Upper lobe of right lung (tissue), 1 donor: ENCODE results near the gene UBL3. TPM values are rescaled to one million over a fixed set of nuclear protein-coding genes. Genes with fewer than 3 reads are reported as not detected.

Source experiments
- ATAC-seq: fragments of 200-7000 bp; cut with Tn5 transposase; one replicate; pipeline ENCODE4 v1.9.1; 2020; ENCODE audit warnings: mild to moderate bottlenecking, moderate library complexity
- DNase-seq: peaks from one replicate; pipeline ENCODE4 v3.0.0-alpha.2; 2020
- H3K27ac ChIP-seq: fragments of 200-600 bp; one replicate; pipeline ENCODE4 v1.8.0; 2022
- H3K27me3 ChIP-seq: fragments of 200-600 bp; one replicate; pipeline ENCODE4 v1.8.0; 2022; ENCODE audit warnings: mild to moderate bottlenecking
- H3K36me3 ChIP-seq: fragments of 200-600 bp; one replicate; pipeline ENCODE4 v1.8.0; 2022
- H3K4me1 ChIP-seq: fragments of 200-600 bp; one replicate; pipeline ENCODE4 v1.8.0; 2022
- H3K4me3 ChIP-seq: fragments of 200-600 bp; one replicate; pipeline ENCODE4 v1.8.0; 2022; ENCODE audit warnings: mild to moderate bottlenecking
- H3K9me3 ChIP-seq: fragments of 200-600 bp; one replicate; pipeline ENCODE4 v1.8.0; 2022
- CTCF ChIP-seq: fragments of 200-600 bp; IDR thresholded peaks from one replicate; pipeline ENCODE4 v1.8.0; 2022; ENCODE audit warnings: antibody characterized with exemption
- intact Hi-C: fragments of 100-400 bp; cut with DNase I; formaldehyde crosslinking; loops from one replicate; pipeline ENCODE4 v1.11.0; 2022
- total RNA-seq: library from RNA; stranded (reverse); fragmentation: NEBNext Ultra II Directional; extraction: Animal tissue kit (Norgen Biotek cat#: 25700); gene quantifications from one replicate; pipeline ENCODE4 v1.2.1, GENCODE V29; 2021
- donor health status: DM: no; HTN: yes; CAD: no; lungs with severe emphysema.

Gene UBL3
- total RNA-seq, 1 donor from 2014 or later, result 56.1 TPM

GRCh38 chr13:29852472-29853054, 2.1 kb upstream of the UBL3 start:
- intact Hi-C loops, result no loop called here
- no peak overlapping the region for H3K27ac ChIP-seq
- H3K4me1 ChIP-seq, result peaks cover 6% of the 10 kb centered on the region

GRCh38 chr13:29849731-29850212, 645 bp downstream of the UBL3 start:
- ATAC-seq (peak; percentile 54), DNase-seq (peak; percentile 86)
- Histone ChIP-seq H3K36me3 (no peaks in the 10 kb centered on the region), H3K4me3 (peak overlapping the region; percentile 85), H3K27me3 (no peaks in the 10 kb centered on the region), H3K27ac (peak overlapping the region; percentile 98), H3K4me1 (peaks cover 17% of the 10 kb centered on the region), H3K9me3 (no peaks in the 10 kb centered on the region)
- intact Hi-C loops, result no loop called here
- no peak for TF ChIP-seq CTCF

More at GRCh38 chr13:29852472-29853054, 2.1 kb upstream of the UBL3 start:
- no peaks in the 10 kb centered on the region for H3K9me3 ChIP-seq
- DNase-seq, result no peak
- no peak overlapping the region for H3K4me3 ChIP-seq
- no peak for TF ChIP-seq CTCF
- no peak for ATAC-seq
- H3K27me3 ChIP-seq, result no peaks in the 10 kb centered on the region
- no peaks in the 10 kb centered on the region for H3K36me3 ChIP-seq

GRCh38 chr13:29849071-29849631, 1.3 kb downstream of the UBL3 start:
- DNase-seq (no peak), ATAC-seq (peak; percentile 2)
- Histone ChIP-seq H3K27ac (peak overlapping the region; percentile 98), H3K36me3 (no peaks in the 10 kb centered on the region), H3K9me3 (no peaks in the 10 kb centered on the region), H3K27me3 (no peaks in the 10 kb centered on the region), H3K4me3 (peak overlapping the region; percentile 85), H3K4me1 (peaks cover 23% of the 10 kb centered on the region)
- TF ChIP-seq CTCF, result no peak
- intact Hi-C loops, result no loop called here

GRCh38 chr13:29847501-29847983, 2.9 kb downstream of the UBL3 start:
- no peak for ATAC-seq
- Histone ChIP-seq H3K27me3 (no peaks in the 10 kb centered on the region), H3K4me3 (peak overlapping the region; percentile 85), H3K27ac (peak overlapping the region; percentile 98), H3K4me1 (peaks cover 33% of the 10 kb centered on the region), H3K9me3 (no peaks in the 10 kb centered on the region), H3K36me3 (no peaks in the 10 kb centered on the region)
- intact Hi-C loops, result no loop called here
- no peak for TF ChIP-seq CTCF
- no peak for DNase-seq

- no peak for DNase-seq
- no peaks in the 10 kb centered on the region for H3K27me3 ChIP-seq
- peak overlapping the region; percentile 85 for H3K4me3 ChIP-seq
- H3K4me1 ChIP-seq, result peaks cover 38% of the 10 kb centered on the region
- intact Hi-C loops, result no loop called here
- TF ChIP-seq CTCF, result no peak
- H3K9me3 ChIP-seq, result no peaks in the 10 kb centered on the region
- peak overlapping the region; percentile 98 for H3K27ac ChIP-seq
- no peaks in the 10 kb centered on the region for H3K36me3 ChIP-seq
- no peak for ATAC-seq
These were observed 3.8 kb downstream of the UBL3 start for GRCh38 chr13:29846475-29847256.
